Activated naive CD8-positive, alpha-beta T cell (primary cell): ENCODE data around the gene CHCHD6.

ENCODE experiments used
- H3K27ac Mint-ChIP-seq: one replicate; pipeline ENCODE4 v1.8.0; 2021; ENCODE audit warnings: mixed read lengths
- H3K27me3 Mint-ChIP-seq: one replicate; pipeline ENCODE4 v1.8.0; 2021; ENCODE audit warnings: mixed read lengths
- H3K36me3 Mint-ChIP-seq: one replicate; pipeline ENCODE4 v1.8.0; 2021; ENCODE audit warnings: mixed read lengths
- H3K4me1 Mint-ChIP-seq: one replicate; pipeline ENCODE4 v1.8.0; 2021; ENCODE audit warnings: low read depth, mixed read lengths
- H3K4me3 Mint-ChIP-seq: one replicate; pipeline ENCODE4 v1.8.0; 2021; ENCODE audit warnings: mild to moderate bottlenecking, mixed read lengths
- H3K9me3 Mint-ChIP-seq: one replicate; pipeline ENCODE4 v1.8.0; 2021; ENCODE audit warnings: low read depth, mixed read lengths

The CHCHD6 gene

DNA sequence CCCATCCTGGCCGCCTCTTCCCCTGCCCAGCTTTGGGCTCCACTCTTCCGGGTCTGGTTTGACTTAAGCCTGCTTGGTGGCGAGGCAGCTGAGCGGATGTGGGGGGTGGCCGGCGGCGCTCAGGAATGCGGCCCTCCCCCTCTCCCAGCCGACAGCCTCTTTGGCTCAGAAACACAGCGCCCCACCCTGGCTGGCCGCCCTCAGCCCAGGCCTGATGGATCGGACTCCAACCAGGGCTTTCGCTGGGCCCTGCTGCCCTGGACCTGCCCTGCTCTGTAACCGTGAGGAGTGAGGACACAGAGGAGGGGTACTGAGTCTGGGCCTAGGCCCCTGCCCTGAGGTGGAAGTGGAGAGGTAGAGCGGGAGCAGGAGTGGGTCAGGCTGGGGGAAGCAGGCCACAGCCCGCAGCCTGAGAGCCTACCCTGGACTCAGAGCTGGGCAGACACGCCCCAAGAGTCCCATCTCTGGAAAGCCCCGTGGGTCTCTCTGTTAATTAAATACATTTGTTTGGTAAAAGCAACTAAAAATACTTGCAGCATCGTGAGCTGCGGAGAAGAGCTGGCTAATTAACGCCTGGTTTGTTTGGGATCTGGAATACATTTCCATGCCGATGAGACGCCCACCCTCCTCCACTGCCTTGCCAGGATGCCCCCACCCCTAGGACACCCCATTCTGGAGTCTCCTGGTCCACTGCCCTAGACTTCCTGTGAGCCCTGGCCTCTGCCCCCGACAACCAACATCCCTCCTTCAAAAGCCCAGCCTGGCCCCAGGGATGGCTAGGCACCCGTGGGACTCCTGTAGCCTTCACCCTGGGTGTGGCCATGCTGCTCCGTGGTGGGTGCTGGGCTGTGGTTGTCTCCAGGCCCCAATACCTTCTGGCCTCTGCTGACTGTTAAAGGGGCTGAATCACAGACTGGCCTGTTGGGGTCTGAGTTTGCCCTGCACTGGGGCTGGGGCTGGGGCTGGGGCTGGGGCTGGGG is 298.4 kb downstream of the CHCHD6 start:
- Mint-ChIP-seq H3K4me3 (no peak overlapping the region), H3K9me3 (no peaks in the 10 kb centered on the region), H3K4me1 (no peaks in the 10 kb centered on the region), H3K27ac (no peak overlapping the region), H3K36me3 (no peaks in the 10 kb centered on the region), H3K27me3 (no peaks in the 10 kb centered on the region)

DNA sequence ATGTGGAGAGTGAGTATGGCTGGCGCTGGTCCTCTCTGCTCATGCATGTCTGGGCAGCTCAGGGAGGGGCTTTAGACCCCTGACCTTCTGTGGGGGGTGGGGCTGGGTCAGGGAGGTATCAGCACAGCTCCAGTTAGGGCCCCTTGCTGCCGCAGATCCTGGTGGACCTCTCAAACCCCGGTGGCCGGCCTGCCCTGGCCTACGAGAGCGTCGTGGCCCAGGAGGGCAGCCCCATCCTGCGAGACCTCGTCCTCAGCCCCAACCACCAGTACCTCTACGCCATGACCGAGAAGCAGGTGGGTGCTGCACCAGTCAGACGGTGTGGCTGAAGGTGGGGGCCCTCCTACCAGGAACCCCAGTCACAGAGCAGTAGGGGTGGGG is 299.1 kb downstream of the CHCHD6 start:
- no peaks in the 10 kb centered on the region for H3K36me3 Mint-ChIP-seq
- H3K27me3 Mint-ChIP-seq: no peaks in the 10 kb centered on the region
- H3K27ac Mint-ChIP-seq: no peak overlapping the region
- H3K4me1 Mint-ChIP-seq: no peaks in the 10 kb centered on the region
- H3K4me3 Mint-ChIP-seq: no peak overlapping the region
- H3K9me3 Mint-ChIP-seq: no peaks in the 10 kb centered on the region

- Mint-ChIP-seq H3K27ac (no peak overlapping the region), H3K4me3 (no peak overlapping the region), H3K9me3 (no peaks in the 10 kb centered on the region), H3K27me3 (no peaks in the 10 kb centered on the region), H3K36me3 (no peaks in the 10 kb centered on the region), H3K4me1 (no peaks in the 10 kb centered on the region)
These were observed 299.7 kb downstream of the CHCHD6 start for GRCh38 chr3:127003601-127004280.

DNA sequence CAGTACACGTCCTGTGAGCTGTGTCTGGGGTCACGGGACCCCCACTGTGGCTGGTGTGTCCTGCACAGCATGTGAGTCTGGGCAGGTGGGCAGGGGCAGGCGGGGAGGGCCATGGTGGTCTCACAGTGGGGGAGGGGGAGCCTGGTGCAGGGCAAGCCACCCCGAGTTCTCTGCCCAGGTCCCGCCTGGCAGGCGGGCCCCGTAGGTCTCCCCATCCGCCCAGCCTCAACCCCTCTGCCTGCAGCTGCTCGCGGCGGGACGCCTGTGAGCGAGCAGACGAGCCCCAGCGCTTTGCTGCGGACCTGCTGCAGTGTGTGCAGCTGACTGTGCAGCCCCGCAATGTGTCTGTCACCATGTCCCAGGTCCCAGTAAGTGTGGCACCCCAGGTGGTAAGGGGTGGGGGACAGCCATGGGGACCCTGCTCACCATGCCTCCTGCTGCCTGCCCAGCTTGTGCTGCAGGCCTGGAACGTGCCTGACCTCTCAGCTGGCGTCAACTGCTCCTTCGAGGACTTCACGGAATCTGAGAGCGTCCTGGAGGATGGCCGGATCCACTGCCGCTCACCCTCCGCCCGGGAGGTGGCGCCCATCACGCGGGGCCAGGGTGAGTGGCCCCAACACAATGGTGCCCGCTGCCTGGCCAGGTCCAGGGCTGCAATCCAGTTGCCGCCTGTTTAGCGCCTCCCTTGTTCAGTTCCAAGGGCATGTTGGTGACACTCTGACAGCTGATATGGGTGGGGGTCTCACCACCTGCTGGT is 300.8 kb downstream of the CHCHD6 start:
- H3K36me3 Mint-ChIP-seq: no peaks in the 10 kb centered on the region
- no peak overlapping the region for H3K27ac Mint-ChIP-seq
- no peak overlapping the region for H3K4me3 Mint-ChIP-seq
- no peaks in the 10 kb centered on the region for H3K4me1 Mint-ChIP-seq
- H3K27me3 Mint-ChIP-seq: no peaks in the 10 kb centered on the region
- no peaks in the 10 kb centered on the region for H3K9me3 Mint-ChIP-seq

GRCh38 chr3:127005864-127006500 is 301.9 kb downstream of the CHCHD6 start:
- H3K4me3 Mint-ChIP-seq: no peak overlapping the region
- H3K36me3 Mint-ChIP-seq: no peaks in the 10 kb centered on the region
- no peaks in the 10 kb centered on the region for H3K27me3 Mint-ChIP-seq
- no peaks in the 10 kb centered on the region for H3K4me1 Mint-ChIP-seq
- no peaks in the 10 kb centered on the region for H3K9me3 Mint-ChIP-seq
- no peak overlapping the region for H3K27ac Mint-ChIP-seq

DNA sequence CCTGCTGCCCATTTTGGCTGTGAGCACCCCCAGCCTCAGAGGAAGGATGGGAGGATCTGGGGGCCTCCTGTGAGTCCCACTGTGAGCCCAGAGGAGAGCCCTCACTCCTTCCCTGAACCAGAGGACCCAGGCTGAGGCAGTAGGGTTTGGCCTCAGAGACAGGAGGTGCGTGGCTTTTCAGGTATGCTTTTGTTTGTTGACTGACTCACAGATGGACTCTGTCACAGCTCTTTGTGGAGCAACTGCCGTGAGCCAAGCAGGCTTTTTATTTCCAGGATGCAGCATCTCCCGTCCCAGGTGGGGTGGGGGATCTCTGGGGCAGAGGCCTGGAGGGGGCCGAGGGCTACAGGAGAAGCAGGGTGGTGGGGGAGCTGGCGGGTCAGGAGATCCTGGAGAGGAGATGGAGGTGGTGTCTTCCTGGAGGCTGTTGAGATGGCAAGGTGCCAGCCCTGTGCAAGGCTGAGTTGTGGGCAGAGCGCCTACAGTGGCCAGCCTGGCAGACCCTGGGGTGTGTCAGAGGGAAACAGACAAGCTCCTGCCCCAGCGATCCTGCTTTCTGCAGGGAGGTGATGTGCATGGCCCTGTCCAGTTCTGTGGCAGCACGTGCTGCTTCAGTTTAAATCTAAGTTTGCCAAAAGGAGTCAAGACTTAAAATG is 302.9 kb downstream of the CHCHD6 start:
- Mint-ChIP-seq H3K27ac (no peak overlapping the region), H3K4me3 (no peak overlapping the region), H3K36me3 (no peaks in the 10 kb centered on the region), H3K9me3 (no peaks in the 10 kb centered on the region), H3K4me1 (no peaks in the 10 kb centered on the region), H3K27me3 (no peaks in the 10 kb centered on the region)

DNA sequence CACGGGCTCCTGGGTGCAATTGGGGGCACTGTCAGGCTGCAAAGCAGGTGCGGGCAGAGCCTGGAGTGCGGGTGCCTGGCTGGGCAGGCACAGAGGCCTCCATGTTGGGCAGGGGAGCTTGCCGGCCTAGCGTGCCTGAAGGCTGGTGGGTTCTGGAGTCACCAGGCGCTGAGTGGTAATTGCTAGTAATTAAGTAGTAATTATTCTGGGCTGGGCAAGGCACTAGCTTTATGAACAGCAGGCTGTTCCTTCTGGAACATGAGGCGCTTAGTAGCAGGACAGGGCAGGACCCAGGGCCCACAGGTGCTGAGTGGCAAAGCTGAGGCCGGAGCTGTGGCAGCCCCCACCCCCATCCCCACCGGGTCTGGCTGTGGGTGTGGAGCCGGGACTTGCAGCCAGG is 304.2 kb downstream of the CHCHD6 start:
- H3K4me1 Mint-ChIP-seq: no peaks in the 10 kb centered on the region
- no peaks in the 10 kb centered on the region for H3K9me3 Mint-ChIP-seq
- no peaks in the 10 kb centered on the region for H3K27me3 Mint-ChIP-seq
- no peaks in the 10 kb centered on the region for H3K36me3 Mint-ChIP-seq
- no peak overlapping the region for H3K4me3 Mint-ChIP-seq
- no peak overlapping the region for H3K27ac Mint-ChIP-seq

- Mint-ChIP-seq H3K4me3 (no peak overlapping the region), H3K4me1 (no peaks in the 10 kb centered on the region), H3K27me3 (no peaks in the 10 kb centered on the region), H3K36me3 (no peaks in the 10 kb centered on the region), H3K27ac (no peak overlapping the region), H3K9me3 (no peaks in the 10 kb centered on the region)
These were observed 305.5 kb downstream of the CHCHD6 start for GRCh38 chr3:127009531-127009930.
